Left ventricle myocardium inferior (tissue), 1 donor: ENCODE data around the gene PLA2G2F. TPM values are rescaled to one million over a fixed set of nuclear protein-coding genes. Genes with fewer than 3 reads are reported as not detected.

Experiments
- DNase-seq: peaks from one replicate; pipeline ENCODE4 v3.0.0-alpha.2; 2020
- H3K27ac ChIP-seq: fragments of 200-600 bp; replicated peaks from 2 replicates; pipeline ENCODE4 v1.8.0; 2021
- H3K27me3 ChIP-seq: fragments of 200-600 bp; 2 replicates; pipeline ENCODE4 v1.8.0; 2021; ENCODE audit warnings: low read depth
- H3K36me3 ChIP-seq: fragments of 200-600 bp; 2 replicates; pipeline ENCODE4 v1.8.0; 2021
- H3K4me1 ChIP-seq: fragments of 200-600 bp; 2 replicates; pipeline ENCODE4 v1.8.0; 2021
- H3K4me3 ChIP-seq: fragments of 200-600 bp; 2 replicates; pipeline ENCODE4 v1.8.0; 2021; ENCODE audit warnings: mild to moderate bottlenecking, moderate library complexity
- H3K9me3 ChIP-seq: fragments of 200-600 bp; replicated peaks from 2 replicates; pipeline ENCODE4 v1.8.0; 2021
- intact Hi-C: fragments of 100-400 bp; cut with micrococcal nuclease; formaldehyde crosslinking; loops from one replicate; pipeline ENCODE4 v1.11.0; 2022
- total RNA-seq: library from RNA; stranded (reverse); fragmentation: NEBNext Ultra II Directional; extraction: Animal tissue kit (Norgen Biotek cat#: 25700); gene quantifications from one replicate; pipeline ENCODE4 v1.2.1, GENCODE V29; 2021
- TF ChIP-seq, protein P1 (sequence below): fragments of 200-600 bp; IDR thresholded peaks from 2 replicates; pipeline ENCODE4 v1.8.0; 2021; ENCODE audit warnings: antibody characterized with exemption, mild to moderate bottlenecking, borderline replicate concordance
- donor health status: DM: no; HTN: yes; CAD: no; lungs with severe emphysema.

PLA2G2F gene
- total RNA-seq, 1 donor from 2014 or later: not detected

DNA sequence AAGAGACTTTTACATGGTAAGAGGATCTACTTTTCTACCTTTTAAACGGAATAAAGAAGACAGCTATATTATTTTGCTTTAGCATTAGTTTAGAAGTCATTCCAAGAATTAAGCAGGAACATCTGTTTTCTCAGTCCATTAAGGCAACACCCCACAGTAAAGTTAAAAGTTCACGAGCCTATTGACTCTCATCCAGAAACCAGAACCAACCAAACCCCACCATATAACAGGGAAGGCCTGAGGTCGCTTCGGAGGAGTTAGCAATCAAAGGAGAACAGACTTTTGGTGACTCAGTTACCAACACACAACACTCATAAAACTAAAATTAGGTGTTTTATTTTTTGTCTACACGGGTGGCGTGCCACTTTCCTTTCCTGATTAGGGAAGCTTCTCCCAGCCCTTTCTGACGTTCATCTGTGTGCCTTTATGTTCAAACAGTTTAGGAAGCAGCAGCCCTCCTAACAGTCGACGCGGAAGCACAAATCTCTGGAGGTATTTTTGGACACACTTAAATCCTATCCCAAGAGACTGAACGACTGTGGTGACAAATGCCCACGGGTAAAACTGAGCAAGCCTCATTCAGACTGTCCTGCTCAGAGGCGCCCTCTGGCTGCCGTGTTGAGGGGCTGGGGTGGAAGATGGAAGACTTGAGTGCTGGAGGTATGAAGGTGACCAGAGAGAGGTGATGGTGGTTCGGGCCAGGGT is 55.8 kb downstream of the PLA2G2F start:
- peak; percentile 65 for DNase-seq
- peak overlapping the region; percentile 39 for H3K27ac ChIP-seq
- H3K4me1 ChIP-seq: peaks cover 5% of the 10 kb centered on the region
- no peaks in the 10 kb centered on the region for H3K9me3 ChIP-seq
- H3K27me3 ChIP-seq: peaks cover 72% of the 10 kb centered on the region
- H3K36me3 ChIP-seq: no peaks in the 10 kb centered on the region
- TF ChIP-seq, protein P1, sequence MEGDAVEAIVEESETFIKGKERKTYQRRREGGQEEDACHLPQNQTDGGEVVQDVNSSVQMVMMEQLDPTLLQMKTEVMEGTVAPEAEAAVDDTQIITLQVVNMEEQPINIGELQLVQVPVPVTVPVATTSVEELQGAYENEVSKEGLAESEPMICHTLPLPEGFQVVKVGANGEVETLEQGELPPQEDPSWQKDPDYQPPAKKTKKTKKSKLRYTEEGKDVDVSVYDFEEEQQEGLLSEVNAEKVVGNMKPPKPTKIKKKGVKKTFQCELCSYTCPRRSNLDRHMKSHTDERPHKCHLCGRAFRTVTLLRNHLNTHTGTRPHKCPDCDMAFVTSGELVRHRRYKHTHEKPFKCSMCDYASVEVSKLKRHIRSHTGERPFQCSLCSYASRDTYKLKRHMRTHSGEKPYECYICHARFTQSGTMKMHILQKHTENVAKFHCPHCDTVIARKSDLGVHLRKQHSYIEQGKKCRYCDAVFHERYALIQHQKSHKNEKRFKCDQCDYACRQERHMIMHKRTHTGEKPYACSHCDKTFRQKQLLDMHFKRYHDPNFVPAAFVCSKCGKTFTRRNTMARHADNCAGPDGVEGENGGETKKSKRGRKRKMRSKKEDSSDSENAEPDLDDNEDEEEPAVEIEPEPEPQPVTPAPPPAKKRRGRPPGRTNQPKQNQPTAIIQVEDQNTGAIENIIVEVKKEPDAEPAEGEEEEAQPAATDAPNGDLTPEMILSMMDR: peak; percentile 86
- peak overlapping the region; percentile 27 for H3K4me3 ChIP-seq
- intact Hi-C loops: no loop called here

DNA sequence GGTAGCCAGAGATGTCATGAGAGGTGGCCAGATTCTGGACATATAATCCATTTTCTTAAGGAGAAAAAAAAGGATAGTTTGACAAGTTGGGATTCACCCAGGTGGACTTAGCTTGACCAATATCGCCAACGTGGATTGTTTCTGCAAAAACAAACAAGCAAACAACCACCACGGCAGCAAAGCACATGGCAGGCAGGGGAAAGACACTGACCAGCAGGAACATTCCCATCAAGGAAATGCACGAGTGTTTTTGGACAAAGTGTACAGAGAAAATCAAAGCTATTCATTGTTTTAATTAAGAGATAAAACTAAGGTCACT is 56.3 kb downstream of the PLA2G2F start:
- Histone ChIP-seq H3K27ac (no peak overlapping the region), H3K27me3 (peaks cover 72% of the 10 kb centered on the region), H3K9me3 (no peaks in the 10 kb centered on the region), H3K36me3 (no peaks in the 10 kb centered on the region), H3K4me3 (no peak overlapping the region), H3K4me1 (peaks cover 5% of the 10 kb centered on the region)
- intact Hi-C loops: no loop called here
- TF ChIP-seq, protein P1: peak; percentile 19
- no peak for DNase-seq

DNA sequence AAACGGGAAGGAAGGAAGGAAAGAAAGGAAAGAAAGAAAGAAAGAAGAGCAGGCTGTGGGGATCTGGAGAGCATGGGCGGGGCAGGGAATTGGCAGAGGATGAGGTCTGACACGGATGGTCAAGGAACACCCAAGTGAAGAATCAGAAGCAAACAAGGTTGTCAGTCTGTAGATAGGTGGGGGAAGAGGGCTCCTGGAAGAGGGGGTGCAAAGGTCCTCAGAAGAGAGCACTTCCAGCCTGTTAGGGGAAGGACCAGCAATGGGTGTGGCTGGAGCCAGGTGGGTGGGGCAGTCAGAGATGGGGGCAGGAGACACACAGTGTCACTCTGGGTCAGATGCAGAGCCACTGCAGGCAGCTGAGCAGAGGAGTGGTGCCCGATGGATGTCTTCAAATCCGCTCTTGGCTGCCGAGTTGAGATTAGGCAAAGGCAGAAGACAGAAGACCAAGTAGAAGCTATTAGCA is 58.2 kb downstream of the PLA2G2F start:
- no peak overlapping the region for H3K27ac ChIP-seq
- H3K9me3 ChIP-seq: no peaks in the 10 kb centered on the region
- peaks cover 62% of the 10 kb centered on the region for H3K27me3 ChIP-seq
- TF ChIP-seq, protein P1: no peak
- H3K4me1 ChIP-seq: peaks cover 5% of the 10 kb centered on the region
- H3K4me3 ChIP-seq: no peak overlapping the region
- no peaks in the 10 kb centered on the region for H3K36me3 ChIP-seq
- DNase-seq: no peak
- intact Hi-C loops: no loop called here

DNA sequence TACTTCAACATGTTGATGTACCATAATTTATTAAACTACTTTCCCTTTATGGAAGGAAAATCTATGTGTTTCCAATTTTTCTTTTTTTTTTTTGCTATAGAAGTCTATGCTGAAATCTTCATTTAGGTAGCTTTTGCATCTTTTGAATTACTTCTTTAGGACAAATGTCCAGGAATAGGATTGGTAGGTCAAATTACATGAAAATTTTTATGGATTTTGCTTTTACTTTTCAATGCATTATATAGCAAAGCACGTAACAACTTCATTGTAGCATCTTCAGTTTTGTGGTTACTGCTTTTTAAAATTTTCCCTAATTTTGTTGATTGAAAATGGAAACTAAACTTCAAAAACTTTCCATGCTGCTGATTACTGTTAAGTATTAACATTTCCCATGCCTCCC is 59.2 kb downstream of the PLA2G2F start:
- intact Hi-C loops: no loop called here
- H3K36me3 ChIP-seq: no peaks in the 10 kb centered on the region

DNA sequence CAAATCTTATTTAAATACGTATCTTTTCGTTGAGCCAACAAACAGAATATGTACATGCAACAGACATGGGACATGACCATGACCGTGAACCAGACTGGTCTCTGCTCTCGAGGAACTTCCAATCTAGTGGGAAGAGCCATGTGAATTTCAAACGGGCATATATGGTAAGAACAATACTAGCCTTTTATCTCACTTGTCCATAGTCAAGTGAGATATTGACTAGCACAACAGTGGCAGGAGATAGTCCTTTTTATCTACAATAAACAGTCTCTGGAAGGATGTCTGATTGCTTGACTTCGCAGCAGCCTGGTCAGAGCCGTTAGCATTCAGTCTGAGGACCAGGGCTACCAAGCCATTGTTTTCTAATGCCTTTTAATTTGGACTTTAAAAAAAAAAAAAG is 59.8 kb downstream of the PLA2G2F start:
- H3K4me1 ChIP-seq: peaks cover 5% of the 10 kb centered on the region
- no peak overlapping the region for H3K4me3 ChIP-seq
- no peaks in the 10 kb centered on the region for H3K9me3 ChIP-seq
- H3K27me3 ChIP-seq: peaks cover 65% of the 10 kb centered on the region
- H3K36me3 ChIP-seq: no peaks in the 10 kb centered on the region
- no peak overlapping the region for H3K27ac ChIP-seq
- DNase-seq: no peak
- TF ChIP-seq, protein P1: no peak
- intact Hi-C loops: no loop called here

More for the DNA sequence above, 59.2 kb downstream of the PLA2G2F start:
- no peaks in the 10 kb centered on the region for H3K9me3 ChIP-seq
- no peak overlapping the region for H3K27ac ChIP-seq
- TF ChIP-seq, protein P1: no peak
- no peak overlapping the region for H3K4me3 ChIP-seq
- no peak for DNase-seq
- peaks cover 62% of the 10 kb centered on the region for H3K27me3 ChIP-seq
- peaks cover 5% of the 10 kb centered on the region for H3K4me1 ChIP-seq
